GM12872 (cell line): ENCODE data around the gene SH2D4B.
A peak's percentile ranks its signal among the peaks of the same experiment; 100 is the strongest.

ENCODE experiments used
- TF ChIP-seq, protein P1 (sequence below): IDR thresholded peaks from 3 replicates; pipeline ENCODE4 v1.5.1; 2011; ENCODE audit warnings: low read depth, mild to moderate bottlenecking, low read length, moderate library complexity; ENCODE audit not compliant: insufficient read depth

Gene SH2D4B

DNA sequence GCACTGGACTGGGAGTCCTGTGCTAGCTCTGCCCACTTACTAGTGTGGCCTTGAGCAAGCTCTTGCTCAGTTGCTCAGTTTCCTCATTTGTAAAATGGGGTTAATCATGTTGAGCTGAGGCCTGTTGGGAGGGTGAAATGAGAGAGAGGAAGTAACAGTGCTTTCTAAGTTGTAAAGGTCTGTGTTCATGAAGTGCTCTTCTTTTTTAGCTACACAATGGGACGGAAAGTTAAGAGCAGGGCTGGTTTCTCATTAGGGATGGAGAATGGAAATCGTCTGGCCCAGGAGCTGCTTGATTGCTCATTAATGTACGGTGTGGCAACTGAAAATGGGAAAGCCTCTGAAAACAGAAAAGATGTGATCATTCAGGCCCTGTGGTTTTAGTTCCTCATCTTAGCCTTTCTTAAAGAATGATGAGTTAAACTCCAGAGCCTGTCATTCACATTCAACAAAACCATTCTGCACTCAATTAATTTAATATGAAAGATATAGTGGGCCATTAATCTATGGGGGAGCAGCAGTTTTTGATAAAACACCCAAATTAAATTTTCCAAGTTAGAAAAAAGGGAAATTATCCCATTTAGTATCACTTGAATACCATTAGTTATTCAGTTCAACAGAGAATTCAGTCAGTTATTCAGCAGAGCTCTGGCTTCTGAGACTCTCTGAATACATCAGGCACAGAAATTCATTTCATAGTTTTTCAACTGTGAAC lies 60.5 kb downstream of the SH2D4B start:
- TF ChIP-seq, protein P1, sequence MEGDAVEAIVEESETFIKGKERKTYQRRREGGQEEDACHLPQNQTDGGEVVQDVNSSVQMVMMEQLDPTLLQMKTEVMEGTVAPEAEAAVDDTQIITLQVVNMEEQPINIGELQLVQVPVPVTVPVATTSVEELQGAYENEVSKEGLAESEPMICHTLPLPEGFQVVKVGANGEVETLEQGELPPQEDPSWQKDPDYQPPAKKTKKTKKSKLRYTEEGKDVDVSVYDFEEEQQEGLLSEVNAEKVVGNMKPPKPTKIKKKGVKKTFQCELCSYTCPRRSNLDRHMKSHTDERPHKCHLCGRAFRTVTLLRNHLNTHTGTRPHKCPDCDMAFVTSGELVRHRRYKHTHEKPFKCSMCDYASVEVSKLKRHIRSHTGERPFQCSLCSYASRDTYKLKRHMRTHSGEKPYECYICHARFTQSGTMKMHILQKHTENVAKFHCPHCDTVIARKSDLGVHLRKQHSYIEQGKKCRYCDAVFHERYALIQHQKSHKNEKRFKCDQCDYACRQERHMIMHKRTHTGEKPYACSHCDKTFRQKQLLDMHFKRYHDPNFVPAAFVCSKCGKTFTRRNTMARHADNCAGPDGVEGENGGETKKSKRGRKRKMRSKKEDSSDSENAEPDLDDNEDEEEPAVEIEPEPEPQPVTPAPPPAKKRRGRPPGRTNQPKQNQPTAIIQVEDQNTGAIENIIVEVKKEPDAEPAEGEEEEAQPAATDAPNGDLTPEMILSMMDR: no peak

DNA sequence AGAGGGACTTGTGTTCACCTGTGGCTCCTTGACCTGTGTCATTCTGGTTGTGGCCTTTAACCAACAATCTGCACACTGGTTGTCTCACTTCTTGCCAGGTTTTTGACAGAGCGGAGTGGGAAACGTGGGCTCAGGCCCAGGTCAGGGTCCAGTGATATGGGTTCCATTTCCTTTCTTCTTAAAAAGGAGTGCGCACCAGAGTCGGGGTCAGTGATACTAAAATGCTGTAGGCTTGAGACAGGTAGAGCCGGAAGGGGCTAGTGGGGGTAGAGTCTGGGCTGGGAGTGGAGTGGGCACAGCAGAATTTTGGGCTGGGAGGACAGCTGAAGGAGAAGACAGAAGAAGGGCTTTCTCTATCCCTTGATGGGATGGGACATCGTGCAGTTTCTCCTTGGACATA lies 61.2 kb downstream of the SH2D4B start:
- TF ChIP-seq, protein P1: no peak

DNA sequence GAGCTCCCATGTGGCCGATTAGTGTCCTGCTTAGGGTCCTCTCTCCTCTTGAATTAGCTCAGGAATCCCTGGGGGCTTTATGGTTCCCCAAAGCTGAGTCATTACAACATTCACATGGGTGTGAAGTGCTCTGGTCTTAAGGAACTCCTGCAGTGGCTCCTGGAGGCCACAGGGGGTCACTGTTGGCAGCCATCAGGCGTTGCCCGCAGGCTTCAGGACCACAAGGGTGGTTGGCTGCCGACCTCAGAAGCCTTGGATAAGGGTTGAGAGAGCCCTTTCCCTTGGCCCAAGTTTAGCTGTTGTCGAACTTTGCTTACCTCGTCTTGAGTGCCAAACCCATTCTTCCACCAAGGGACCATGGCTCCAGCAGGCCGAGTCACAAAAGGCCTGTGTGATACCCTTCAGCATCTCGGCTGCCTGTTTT lies 61.7 kb downstream of the SH2D4B start:
- TF ChIP-seq, protein P1: peak; percentile 92

DNA sequence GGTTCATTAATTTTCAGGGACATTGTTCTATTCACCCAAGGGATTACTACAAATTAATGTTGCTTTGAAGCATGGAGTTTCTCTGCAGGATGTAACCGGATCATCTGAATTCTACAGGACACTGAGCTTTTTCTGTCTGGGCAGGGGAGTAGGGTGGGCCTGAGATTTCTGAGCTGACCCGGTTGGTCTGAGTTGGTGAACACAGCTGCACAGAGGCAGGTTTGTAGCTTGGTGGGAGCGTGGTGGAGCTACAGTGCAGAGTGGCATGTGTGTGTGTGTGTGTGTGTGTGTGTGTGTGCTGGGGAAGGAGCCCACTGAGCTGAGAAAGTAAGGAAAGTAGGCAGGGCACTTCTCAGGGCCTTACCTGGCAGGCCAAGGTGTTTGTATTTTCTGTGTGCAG lies 62.6 kb downstream of the SH2D4B start:
- TF ChIP-seq, protein P1: no peak

DNA sequence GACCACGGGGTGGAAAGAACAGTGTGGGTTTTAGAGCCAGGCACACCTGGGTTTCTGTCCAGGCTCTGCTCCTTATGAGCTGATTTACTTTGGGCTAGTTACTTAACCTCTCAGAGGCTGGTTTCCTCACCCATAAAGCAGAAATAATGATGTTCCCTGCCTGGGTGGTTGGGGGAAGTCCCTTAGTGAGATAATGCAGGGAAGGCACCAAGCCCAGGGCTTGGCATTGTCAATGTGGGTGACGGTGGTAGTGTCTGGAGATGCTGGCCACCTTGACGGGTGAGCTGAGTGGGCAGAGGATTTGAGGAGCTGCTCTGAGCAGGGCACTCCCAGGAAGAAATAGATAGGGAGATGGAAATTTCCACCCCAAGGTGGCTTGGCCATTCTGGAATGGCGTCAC lies 65.2 kb downstream of the SH2D4B start:
- TF ChIP-seq, protein P1: no peak

DNA sequence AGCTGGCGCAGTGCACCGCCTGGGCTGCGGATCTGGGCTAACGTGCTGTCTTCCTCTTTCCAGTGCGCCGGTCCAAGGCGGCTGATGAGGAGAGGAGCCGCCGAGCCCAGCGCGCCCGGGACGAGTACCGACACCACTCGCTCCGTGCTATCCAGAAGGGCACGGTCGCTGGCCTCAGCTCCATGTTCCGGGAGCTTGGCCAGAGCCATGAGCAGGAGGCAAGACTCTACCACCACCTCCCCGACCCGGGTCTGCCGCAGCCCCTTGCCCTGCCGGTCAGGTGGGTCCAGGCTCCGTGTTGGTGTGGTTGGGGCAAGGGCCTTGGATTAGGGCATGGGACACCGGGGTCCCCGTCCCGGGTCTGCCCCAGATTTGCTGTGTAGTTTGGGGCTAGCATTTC lies 65.8 kb downstream of the SH2D4B start:
- TF ChIP-seq, protein P1: no peak

DNA sequence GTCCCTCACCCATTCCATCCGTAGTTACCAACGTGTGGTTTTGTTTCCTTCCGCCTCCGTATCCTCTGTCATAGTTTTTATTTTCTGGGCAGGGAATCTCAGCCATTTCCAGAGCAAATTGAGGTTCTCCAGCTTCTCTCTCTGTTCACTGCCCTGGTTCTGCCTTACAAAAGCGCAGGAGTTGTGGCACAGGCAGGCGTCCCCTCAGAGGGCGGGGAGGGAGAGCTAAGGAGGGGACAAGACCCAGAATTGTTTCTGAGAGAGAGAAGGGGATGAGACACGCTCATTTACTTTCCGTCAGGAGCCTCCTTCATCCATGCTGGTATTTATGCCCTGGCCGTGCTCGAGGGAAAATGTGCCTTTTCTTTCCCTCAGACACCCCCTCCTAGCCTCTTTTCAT lies 71.0 kb downstream of the SH2D4B start:
- TF ChIP-seq, protein P1: no peak
